Measurements from ENCODE around the gene ATP6V1A.

DNA sequence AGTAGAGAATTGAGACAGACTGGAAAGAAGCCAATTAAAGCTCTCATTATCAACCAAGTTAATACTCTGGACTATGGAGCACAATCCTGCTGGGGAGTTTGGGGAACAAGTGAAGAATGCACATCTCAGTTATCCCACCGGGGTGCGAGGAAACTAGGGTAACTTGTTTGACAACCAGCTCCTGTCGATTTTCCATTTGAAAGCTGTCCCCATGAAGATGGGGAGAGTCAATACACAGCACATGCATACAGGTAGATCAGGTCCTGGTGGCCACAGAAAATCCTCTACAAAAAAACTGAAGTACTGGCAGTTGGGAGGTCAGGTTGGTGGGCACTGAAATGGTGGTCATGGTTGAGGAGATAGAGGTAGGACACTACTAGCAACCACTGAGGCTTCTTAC lies 66.0 kb downstream of the ATP6V1A start:
- TF ChIP-seq, protein P1, sequence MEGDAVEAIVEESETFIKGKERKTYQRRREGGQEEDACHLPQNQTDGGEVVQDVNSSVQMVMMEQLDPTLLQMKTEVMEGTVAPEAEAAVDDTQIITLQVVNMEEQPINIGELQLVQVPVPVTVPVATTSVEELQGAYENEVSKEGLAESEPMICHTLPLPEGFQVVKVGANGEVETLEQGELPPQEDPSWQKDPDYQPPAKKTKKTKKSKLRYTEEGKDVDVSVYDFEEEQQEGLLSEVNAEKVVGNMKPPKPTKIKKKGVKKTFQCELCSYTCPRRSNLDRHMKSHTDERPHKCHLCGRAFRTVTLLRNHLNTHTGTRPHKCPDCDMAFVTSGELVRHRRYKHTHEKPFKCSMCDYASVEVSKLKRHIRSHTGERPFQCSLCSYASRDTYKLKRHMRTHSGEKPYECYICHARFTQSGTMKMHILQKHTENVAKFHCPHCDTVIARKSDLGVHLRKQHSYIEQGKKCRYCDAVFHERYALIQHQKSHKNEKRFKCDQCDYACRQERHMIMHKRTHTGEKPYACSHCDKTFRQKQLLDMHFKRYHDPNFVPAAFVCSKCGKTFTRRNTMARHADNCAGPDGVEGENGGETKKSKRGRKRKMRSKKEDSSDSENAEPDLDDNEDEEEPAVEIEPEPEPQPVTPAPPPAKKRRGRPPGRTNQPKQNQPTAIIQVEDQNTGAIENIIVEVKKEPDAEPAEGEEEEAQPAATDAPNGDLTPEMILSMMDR (IDR thresholded peaks at IDR 0.05) = no peak
- TF ChIP-seq POLR2A (IDR thresholded peaks at IDR 0.05; ENCODE audit: low read depth) = no peak
